Astrocyte of the spinal cord (primary cell): ENCODE measurements around the gene MAMDC2.
"Not testable (repeated sequence)": the region's sequence is repeated elsewhere in the genome, so short reads cannot be mapped to it uniquely, and the experiment has no call there.

Source experiments
- DNase-seq: peaks from one replicate; pipeline ENCODE4 v3.0.0; 2011; ENCODE audit warnings: low read depth, low spot score
- H3K4me3 ChIP-seq: 2 replicates; pipeline ENCODE4 v1.5.1; 2011; ENCODE audit warnings: low read depth, mild to moderate bottlenecking, low read length, moderate library complexity
- CTCF ChIP-seq: IDR thresholded peaks from 2 replicates; pipeline ENCODE4 v1.5.1; 2012; ENCODE audit warnings: low read depth, mild to moderate bottlenecking, low read length, inconsistent platforms
- in situ Hi-C: cut with HindIII; loops from 2 replicates; pipeline ENCODE4 v1.10.0; 2017; ENCODE audit warnings: low sequenced_read_pairs

Gene MAMDC2

GRCh38 chr9:70034271-70034711 lies 9.4 kb upstream of the MAMDC2 start:
- no peak overlapping the region for H3K4me3 ChIP-seq
- in situ Hi-C loops: no loop called here
- TF ChIP-seq CTCF: no peak

GRCh38 chr9:70035691-70036090 lies 8.0 kb upstream of the MAMDC2 start:
- no peak for TF ChIP-seq CTCF
- DNase-seq: no peak
- in situ Hi-C loops: no loop called here
- no peak overlapping the region for H3K4me3 ChIP-seq

More at GRCh38 chr9:70034271-70034711, 9.4 kb upstream of the MAMDC2 start:
- no peak for DNase-seq

- in situ Hi-C loops: no loop called here
- no peak overlapping the region for H3K4me3 ChIP-seq
- DNase-seq: no peak
- no peak for TF ChIP-seq CTCF
Measured at GRCh38 chr9:70036641-70037040, 7.0 kb upstream of the MAMDC2 start.

GRCh38 chr9:70038171-70038621 lies 5.5 kb upstream of the MAMDC2 start:
- H3K4me3 ChIP-seq, DNase-seq, in situ Hi-C loops: not testable (repeated sequence)

- DNase-seq: no peak
- TF ChIP-seq CTCF: no peak
- in situ Hi-C loops: no loop called here
- H3K4me3 ChIP-seq: no peak overlapping the region
Measured at GRCh38 chr9:70040376-70040903, 3.2 kb upstream of the MAMDC2 start.

GRCh38 chr9:70042461-70043215 lies 1.0 kb upstream of the MAMDC2 start:
- H3K4me3 ChIP-seq: no peak overlapping the region
- no peak for TF ChIP-seq CTCF
- in situ Hi-C loops: no loop called here
- no peak for DNase-seq

GRCh38 chr9:70043285-70043684 lies 363 bp upstream of the MAMDC2 start:
- no peak for DNase-seq
- no peak for TF ChIP-seq CTCF
- H3K4me3 ChIP-seq: peak overlapping the region; percentile 47
- in situ Hi-C loops: no loop called here
